ENCODE data around the gene HDAC3.

HDAC3 gene

DNA sequence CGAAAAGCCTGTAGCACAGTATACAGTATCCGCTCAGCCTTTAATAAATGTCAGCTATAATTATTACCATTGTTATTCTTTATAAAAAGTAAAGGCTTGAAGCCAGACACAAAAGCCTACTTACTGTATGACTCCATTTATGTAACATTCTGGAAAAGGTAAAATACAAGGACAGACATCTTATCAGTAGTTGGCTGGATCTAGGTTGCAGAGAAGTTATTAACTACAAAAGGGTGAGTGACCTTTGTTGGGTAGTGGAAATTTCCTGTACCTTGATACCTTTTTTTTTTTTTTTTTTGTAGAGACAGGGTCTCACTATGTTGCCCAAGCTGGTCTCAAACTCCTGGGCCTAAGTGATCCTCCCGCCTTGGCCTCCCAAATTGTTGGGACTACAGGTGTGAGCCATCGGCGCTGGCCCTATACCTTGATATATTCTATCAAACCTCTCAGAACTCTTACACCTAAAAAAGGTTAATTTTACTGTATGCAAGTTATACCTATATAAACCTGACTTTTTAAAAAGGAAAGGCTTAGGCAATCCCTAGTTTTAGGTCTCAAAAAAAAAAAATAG is 6.0 kb downstream of the HDAC3 start:
- DNase-seq (ENCODE audit: low read depth, low spot score), result no peak
- no peak overlapping the region for H3K4me3 ChIP-seq (ENCODE audit: low read depth, low read length)
- in situ Hi-C loops (cut with HindIII; ENCODE audit: low sequenced_read_pairs), result no loop called here
- TF ChIP-seq, protein P1, sequence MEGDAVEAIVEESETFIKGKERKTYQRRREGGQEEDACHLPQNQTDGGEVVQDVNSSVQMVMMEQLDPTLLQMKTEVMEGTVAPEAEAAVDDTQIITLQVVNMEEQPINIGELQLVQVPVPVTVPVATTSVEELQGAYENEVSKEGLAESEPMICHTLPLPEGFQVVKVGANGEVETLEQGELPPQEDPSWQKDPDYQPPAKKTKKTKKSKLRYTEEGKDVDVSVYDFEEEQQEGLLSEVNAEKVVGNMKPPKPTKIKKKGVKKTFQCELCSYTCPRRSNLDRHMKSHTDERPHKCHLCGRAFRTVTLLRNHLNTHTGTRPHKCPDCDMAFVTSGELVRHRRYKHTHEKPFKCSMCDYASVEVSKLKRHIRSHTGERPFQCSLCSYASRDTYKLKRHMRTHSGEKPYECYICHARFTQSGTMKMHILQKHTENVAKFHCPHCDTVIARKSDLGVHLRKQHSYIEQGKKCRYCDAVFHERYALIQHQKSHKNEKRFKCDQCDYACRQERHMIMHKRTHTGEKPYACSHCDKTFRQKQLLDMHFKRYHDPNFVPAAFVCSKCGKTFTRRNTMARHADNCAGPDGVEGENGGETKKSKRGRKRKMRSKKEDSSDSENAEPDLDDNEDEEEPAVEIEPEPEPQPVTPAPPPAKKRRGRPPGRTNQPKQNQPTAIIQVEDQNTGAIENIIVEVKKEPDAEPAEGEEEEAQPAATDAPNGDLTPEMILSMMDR (IDR thresholded peaks at IDR 0.05; ENCODE audit: low read depth, low read length), result no peak

DNA sequence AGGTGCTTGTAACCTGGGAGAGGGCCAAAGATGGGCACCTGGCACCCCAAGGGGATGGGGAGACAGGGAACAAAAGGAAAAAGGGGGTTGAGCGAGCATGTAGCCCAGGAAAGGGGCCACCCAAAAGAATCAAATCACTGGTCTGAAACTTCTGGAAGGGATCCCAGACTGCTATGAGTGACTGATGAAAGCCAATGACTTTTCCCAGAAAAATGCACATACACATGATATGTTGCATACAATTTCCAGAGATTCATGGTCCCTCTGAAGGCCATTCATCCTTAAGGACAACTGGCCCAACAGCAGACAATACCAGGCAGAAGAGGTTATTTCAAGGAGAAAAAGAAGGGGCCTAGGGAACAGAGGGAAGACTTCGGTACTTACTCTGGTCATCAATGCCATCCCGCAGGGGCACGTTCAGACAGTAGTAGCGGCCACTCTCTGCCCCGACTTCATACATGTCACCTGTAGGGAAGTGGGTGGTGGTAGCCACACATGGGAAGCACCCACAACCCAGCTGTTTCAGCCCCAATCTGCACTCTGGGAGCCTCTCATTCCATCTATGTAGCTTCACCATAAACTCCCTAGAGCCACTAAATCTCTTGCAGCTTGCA is 8.4 kb downstream of the HDAC3 start:
- DNase-seq (ENCODE audit: low read depth, low spot score), result no peak
- H3K4me3 ChIP-seq (ENCODE audit: low read depth, low read length), result no peak overlapping the region
- TF ChIP-seq, protein P1 (IDR thresholded peaks at IDR 0.05; ENCODE audit: low read depth, low read length), result no peak
- in situ Hi-C loops (cut with HindIII; ENCODE audit: low sequenced_read_pairs), result no loop called here

DNA sequence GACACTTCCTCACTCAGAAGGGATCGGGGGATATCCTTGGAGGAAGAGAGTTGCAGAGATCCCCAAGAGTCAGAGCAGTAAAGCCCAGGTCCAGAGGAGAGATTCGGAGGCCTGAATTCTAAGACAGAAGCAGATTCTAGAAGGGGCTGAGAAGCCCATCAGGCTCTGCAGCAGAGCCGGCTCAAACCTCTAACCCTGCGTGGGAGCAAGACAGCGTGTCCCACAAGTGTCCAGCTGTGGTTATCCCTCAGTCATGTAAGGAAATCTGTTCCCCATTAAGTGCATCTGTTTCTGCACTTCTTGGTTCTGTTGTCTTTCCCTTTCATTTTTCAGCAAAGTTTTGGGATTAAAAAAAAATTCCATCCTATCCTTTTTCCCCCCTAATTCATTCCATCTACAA is 13.0 kb downstream of the HDAC3 start:
- H3K4me3 ChIP-seq (ENCODE audit: low read depth, low read length), result no peak overlapping the region
- in situ Hi-C loops (cut with HindIII; ENCODE audit: low sequenced_read_pairs), result no loop called here
- TF ChIP-seq, protein P1 (IDR thresholded peaks at IDR 0.05; ENCODE audit: low read depth, low read length), result no peak
- no peak for DNase-seq (ENCODE audit: low read depth, low spot score)

DNA sequence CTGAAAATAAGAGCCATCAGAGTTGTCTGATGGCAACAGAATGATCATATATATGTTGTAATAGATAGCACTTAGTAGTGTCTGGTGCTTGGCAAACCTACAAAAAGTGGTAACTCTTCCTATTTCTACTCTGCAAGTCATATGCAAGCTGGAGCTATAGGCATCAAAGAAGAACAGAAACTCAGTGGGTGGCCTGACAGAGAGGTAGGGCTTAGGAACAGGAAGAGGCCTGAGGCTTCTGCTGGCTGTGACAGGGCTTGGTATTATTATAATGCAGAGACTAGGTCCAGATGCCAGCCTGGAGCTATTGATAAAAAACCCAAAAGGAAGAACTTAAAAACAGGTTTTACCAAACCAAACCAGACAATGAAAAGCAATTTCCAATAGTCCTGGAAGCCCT is 13.5 kb downstream of the HDAC3 start:
- H3K4me3 ChIP-seq (ENCODE audit: low read depth, low read length), result no peak overlapping the region
- TF ChIP-seq, protein P1 (IDR thresholded peaks at IDR 0.05; ENCODE audit: low read depth, low read length), result no peak
- no peak for DNase-seq (ENCODE audit: low read depth, low spot score)
- in situ Hi-C loops (cut with HindIII; ENCODE audit: low sequenced_read_pairs), result no loop called here

DNA sequence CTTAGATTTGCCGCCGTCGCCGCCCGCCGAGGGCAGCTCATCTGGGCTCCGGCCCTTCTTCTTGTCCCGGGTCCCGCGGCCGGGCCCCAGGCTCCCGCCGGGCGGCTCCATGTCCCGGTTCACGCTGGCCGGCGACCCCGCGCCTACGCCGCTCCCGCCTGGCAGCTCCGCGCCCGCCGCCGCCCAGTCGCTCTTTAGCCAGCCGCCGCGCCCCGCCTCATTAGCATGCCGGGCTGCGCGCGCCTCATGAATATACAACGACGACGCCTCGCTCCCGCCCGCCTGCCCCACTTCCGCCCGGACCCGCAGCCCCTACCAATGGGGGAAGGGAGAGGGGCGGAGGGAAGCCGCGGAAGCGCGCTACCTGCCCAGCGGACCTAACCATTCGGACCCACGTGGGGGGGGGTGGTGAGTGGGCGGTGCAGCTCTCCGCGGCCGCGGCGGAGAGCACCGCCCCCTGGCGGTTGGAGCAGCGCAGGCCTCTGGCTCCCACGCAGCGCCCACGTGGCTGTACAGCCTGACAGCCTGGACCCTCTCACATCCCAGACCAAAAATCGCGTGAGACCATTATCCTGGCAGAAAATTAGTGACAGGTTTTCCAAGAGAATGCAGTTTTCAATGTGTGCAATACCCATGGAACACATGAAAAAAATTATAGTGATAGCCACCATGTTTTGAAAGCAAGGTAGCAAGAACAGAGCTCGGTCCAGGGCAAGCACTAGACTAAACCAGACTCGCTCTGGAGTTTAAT is 17.7 kb downstream of the HDAC3 start, which contains the start of gene DIAPH1:
Gene DIAPH1, minus strand, starts transcription at position 197 of the 751 bp plus-strand sequence. Its CDS starts 86 bp downstream, at position 111.
- peak; percentile 98 for DNase-seq (ENCODE audit: low read depth, low spot score)
- TF ChIP-seq, protein P1 (IDR thresholded peaks at IDR 0.05; ENCODE audit: low read depth, low read length), result peak; percentile 94
- in situ Hi-C loops (cut with HindIII; ENCODE audit: low sequenced_read_pairs), result no loop called here
- peak within 1 kb of the TSS; percentile 84 for H3K4me3 ChIP-seq (ENCODE audit: low read depth, low read length)

DNA sequence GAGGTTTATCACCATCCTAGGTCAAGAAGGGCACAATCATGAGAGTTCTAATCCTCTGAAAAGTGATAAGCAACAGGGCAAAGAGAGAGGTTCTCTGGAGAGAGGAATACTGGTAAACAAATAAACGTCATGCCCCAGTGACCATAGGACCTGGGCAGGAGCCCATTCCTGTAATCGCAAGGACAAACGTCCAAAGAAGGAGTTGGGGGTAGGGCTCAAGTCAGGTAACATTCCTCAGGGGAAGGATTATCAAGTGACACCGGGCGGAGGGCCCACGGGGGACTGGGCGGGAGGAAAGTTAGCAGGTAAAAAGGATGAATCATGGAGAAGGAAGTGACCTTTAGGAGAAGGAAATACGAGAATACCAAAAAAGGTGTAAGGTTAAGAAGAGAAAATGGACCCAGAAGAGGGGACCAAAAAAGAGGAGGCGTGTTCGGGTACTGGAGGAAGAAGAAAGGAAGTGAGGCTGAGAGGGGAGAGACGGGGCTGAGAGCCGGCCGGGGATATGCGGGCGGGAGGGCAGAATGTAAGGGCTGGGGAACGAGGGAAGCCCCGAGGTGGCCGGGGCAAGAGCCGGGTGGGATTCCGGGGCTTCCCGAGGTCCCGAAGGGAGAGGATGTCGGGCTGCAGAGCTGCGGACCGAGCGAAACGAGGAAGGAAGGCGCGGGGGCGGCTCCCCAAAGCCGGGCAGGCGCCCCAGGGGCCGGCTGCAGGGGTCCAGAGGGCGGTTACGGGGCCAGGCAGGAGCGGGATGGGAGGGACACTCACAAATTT is 18.4 kb downstream of the HDAC3 start:
- H3K4me3 ChIP-seq (ENCODE audit: low read depth, low read length), result peak overlapping the region; percentile 84
- in situ Hi-C loops (cut with HindIII; ENCODE audit: low sequenced_read_pairs), result no loop called here
- TF ChIP-seq, protein P1 (IDR thresholded peaks at IDR 0.05; ENCODE audit: low read depth, low read length), result no peak
- DNase-seq (ENCODE audit: low read depth, low spot score), result peak; percentile 32

Measured in astrocyte of the spinal cord (primary cell).